Left renal pelvis (tissue), 4 donors: ENCODE measurements around the gene TREML1. TPM values are rescaled to one million over a fixed set of nuclear protein-coding genes. Genes with fewer than 3 reads are reported as not detected.
"Not testable (repeated sequence)": the region's sequence is repeated elsewhere in the genome, so short reads cannot be mapped to it uniquely, and the experiment has no call there.

Experiments
- DNase-seq, 4 donors: peaks; one replicate each; pipeline ENCODE4 v3.0.0-alpha.2; 2013; ENCODE audit warnings: low read depth in 4 of 4, low spot score in 3 of 4
- polyA plus RNA-seq, 4 donors: library from polyadenylated mRNA; unstranded; fragments of 120-200 nt; gene quantifications; one replicate each; pipeline ENCODE4 v1.2.1, GENCODE V29; 2013; ENCODE audit not compliant: insufficient read length in 4 of 4

The TREML1 gene, protein sequence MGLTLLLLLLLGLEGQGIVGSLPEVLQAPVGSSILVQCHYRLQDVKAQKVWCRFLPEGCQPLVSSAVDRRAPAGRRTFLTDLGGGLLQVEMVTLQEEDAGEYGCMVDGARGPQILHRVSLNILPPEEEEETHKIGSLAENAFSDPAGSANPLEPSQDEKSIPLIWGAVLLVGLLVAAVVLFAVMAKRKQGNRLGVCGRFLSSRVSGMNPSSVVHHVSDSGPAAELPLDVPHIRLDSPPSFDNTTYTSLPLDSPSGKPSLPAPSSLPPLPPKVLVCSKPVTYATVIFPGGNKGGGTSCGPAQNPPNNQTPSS
- 1 to 10 TPM in 2 of 4 donors, under 1 TPM in 2; 0.22 to 1.7 (median 0.70) TPM for polyA plus RNA-seq

DNA sequence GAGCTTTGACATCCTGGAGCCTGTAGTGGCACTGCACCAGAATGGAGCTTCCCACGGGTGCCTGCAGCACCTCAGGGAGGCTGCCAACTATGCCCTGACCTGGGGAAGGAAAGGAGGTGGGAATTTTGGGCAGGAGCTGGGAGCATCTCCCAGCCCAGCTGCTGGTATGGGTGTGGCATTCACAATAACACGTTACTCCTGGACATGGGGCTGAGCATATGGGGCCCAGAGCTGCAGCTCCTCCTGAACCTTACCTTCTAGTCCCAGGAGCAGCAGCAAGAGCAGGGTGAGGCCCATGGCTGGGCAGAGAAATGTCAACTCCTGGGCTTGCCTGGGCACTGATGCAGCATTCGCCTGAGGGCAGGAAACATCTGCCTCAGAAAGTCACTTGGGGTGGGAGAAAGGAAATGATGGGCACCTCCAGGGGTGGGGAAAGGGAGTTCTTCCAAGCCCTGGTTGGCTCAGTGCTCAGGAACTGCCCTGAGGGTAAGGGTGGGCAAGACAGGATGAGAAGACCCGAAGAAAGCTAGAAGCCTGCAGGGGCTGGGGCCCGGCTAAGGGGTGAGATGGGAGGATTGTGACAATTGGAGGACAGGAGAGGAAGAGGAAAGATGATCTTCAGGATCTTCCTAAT is at the start of gene TREML1:
TREML1 (minus strand) TSS at position 356 of the 634 bp plus-strand sequence; CDS start at position 297, 59 bp downstream.
- no peak for DNase-seq

GRCh38 chr6:41201764-41202173 is 47.6 kb upstream of the TREML1 start:
- DNase-seq, result no peak

DNA sequence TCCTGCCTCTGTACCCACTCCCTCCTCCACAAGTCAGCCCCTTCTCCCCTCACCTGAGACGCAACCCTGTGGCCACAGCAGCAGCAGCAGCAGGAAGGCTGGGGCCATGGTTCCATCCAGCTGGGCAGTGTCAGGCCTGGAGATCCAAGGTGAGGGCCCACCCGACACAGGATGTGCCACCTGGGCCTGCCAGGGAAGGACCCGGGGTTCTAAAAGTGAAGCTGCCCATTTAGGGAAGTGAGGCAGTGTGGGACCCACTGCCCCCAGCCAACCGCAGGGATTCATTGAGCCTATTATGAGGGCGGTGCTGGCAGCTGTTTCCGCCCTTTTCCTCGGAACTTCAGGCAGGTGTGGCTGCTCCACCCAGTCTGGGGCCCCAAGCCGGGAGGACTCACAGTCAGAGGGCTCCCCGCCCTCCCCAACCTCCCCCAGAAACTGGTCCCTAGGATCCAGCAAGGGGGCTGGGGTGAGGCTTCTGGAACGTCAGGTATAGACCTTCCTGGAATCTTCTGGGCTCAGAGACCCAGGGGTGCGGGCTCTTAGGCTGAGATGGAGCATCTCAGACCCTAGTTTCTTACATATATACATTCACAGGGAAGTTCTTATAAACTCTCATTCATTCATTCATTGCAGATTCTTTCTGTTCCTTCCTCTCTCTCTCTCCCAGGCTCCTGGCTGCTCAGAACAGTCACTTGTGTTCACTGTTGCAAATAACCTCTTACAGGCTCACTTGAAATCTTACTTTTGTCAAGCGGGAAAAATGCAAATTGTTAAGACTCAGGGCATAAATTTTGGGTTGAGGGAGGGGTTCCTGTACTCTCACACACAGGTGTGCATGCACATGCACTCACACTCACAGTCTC is 47.0 kb upstream of the TREML1 start, which contains the start of gene TREML2:
TREML2 (minus strand) TSS at position 249 of the 863 bp plus-strand sequence; CDS start at position 108, 141 bp downstream.
- no peak for DNase-seq

DNA sequence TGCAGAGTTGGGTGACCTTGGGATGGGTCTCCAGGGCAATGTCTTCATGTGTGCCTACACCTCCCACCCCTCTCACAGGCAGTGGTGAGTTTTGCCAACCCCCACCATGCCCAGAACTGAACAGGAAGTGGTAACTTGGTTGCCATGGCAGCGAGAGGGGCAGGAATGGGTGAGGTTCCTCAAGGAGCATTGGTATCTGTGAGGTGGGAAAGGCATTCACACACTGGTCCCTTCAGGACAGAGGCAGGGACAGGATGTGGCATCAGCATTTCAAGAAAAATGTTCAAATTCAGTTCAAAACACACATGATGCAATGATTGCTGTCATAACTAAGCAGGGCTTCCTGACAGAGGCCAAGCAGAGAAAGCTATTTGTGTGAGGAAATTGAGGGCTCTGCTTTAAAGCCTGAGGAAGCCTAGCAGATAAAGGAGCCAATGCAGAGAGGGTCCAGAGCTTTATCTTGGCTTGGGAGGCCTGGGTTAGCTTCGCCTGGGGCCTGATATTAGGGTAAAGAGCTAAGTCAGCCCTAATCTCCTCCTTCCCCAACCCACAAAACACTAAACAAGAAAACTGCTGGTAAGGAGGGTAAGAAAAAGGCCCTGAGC is 46.3 kb upstream of the TREML1 start:
- no peak for DNase-seq

DNA sequence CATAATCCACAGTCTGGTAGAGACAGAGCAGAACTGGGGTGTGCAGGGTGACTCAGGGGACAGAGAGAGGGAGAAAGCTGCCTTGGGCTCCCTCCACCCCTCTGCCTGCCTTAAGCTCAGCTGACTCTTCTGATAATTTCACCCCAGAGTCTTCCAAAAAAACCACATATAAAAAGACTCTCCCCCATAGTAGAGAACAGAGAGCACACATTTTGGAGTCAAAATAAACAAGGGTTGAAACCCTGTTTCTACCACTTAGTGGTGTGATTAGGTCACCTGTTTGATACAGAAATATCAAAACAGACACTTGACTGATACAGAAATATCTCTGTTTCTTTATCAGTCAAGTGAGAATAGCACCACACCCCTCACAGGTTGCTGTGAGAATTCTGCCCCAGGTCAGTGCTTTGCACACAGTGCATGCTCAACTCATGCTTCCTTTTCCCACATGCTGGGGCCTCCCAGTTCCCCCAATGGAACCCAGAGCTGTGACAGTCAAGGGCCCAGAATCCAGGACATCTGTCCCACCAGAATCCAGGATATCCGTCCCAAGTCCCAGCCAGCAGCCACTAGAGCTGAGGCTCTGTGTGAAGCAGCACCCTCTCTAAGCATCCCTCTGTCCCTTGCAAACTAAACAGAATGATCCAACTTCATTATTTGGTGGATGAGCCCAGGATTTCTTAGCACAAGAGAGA is 45.6 kb upstream of the TREML1 start:
- DNase-seq, result no peak

- no peak for DNase-seq
Measured at GRCh38 chr6:41197234-41197633, 43.1 kb upstream of the TREML1 start.

DNA sequence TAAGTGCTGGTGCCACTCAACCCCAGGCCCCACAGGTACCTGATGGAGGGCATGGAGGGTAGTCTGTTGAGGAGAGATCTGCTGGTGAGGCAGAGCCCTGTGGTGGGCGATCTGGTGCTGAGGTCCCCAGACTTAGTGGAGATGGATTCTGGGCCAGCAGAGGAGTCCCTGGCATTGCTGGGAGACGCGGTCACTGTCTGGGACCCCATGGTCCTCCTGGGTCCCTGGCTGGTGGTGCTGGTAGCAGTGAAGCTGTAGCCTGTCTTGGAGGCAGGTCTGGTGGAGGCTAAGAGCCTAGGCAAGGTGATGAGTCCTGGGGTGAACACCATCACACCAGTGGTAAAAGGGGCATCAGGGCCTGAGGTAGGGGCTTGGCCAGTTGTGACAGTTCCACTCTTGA is 40.2 kb upstream of the TREML1 start:
- no peak for DNase-seq

DNA sequence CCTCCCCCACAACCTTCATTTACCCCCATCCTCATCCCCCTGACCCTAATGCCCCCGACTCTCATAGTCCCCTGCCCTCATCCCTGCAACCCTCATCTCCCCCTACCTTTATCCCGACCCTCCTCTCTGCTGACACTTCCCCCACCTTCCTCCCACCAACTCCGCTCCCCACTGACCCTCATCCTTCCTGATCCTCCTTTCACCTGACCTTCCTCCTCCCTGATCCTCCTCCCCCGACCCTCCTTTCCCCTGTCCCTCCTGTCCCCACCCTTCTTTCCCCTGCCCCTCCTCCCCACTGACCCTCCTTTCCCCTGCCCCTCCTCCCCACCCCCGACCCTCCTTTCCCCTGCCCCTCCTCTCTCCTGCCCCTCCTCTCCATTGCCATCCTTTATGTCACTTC is 39.7 kb upstream of the TREML1 start:
- DNase-seq, result no peak

- DNase-seq, result no peak
Measured at GRCh38 chr6:41193171-41193734, 39.1 kb upstream of the TREML1 start.

- no peak for DNase-seq
Measured at GRCh38 chr6:41191569-41191968, 37.4 kb upstream of the TREML1 start.

GRCh38 chr6:41190791-41191190 is 36.6 kb upstream of the TREML1 start:
- no peak for DNase-seq

DNA sequence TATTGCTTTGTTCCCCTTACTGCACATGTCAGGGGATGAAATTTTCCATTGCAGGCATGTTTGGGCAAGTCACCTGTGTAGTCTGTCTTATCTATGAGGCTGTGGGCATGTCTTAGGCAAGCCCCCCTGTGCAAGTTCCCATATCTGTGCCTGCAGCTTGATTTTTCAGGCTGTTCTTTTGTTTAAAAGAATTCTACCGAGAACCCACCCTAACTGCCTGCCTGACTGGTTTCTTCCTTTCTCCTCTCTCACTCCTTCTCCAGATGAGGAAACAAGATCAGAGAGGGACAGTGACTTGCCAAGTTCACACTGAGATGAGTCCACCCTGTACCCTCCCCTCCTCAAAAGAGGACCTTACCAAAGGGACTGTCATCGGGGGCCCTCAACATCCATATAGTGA is 35.8 kb upstream of the TREML1 start:
- DNase-seq, result no peak

- not testable (repeated sequence) for DNase-seq
Measured at GRCh38 chr6:41189046-41189445, 34.9 kb upstream of the TREML1 start.

- no peak for DNase-seq
Measured at GRCh38 chr6:41187924-41188886, 34.1 kb upstream of the TREML1 start.

- no peak for DNase-seq
Measured at GRCh38 chr6:41186031-41186562, 31.9 kb upstream of the TREML1 start.

DNA sequence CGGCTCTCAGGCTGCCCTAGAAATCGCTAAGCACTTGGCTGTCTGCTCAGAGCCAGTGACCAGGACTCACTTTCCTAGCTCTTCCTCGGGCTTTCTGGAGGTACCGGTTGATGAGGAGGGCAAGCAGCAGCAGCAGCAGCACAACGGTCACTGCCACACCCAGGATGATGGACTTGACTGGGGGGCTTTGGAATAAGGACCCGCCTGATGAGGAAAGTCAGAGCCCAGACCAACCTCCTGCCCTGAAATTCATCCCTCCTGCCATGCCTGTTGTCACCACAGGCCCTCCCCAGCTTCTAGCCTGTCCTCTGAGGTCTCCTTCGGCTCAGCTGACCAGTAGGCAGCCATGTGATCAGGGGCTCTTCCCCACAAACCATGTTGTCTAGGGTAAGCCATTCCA is 30.6 kb upstream of the TREML1 start:
- DNase-seq, result no peak

DNA sequence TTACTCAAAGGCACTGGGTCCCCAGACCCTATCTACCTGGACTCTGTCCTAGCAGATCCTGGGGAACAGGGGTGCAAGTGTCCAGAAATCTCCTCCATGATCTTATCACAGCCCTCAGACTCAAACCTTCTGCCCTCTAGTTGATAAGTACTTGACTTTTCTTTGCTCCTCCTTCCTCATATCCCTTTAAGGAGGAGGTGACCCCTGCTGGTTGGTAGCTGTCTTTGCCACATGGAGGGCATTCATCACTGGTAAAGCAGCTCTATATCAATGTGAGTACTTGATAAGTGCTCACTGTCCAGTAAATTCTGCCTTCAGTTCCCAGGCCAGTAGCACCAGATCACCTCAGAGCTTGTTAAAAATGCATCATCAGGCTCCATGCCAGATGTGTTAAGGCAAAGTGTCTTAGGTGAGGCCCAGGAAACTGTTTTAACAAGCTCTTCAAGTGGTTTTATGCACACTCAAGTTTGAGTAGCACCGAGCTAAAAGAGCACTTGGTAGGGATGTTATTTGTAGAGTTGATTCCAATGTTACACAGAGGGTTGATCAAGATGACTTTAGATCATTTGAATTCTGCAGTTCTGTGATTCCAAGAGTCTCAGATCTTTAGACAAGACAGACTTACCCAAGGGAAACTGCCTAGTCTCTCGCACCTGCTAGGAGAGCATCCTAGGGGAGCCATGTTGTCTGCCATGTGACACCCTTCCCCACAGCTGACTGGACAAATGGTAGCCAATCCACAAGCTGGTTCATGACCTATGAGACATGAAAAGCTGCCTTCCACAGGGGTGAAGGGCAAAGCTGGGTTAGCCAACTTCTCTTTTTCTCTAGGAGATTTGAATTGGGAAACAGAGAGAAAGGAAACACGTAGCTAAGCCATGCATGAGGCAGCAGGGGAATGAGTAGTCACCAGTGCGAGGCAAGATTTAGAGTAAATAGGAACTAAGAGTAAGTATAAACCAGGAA is 28.2 kb upstream of the TREML1 start:
- DNase-seq, result peak in 1 of 4 donors; percentile 16
